Measurements from ENCODE around the gene NAA16.

GRCh38 chr13:41388143-41388881 is 77.2 kb downstream of the NAA16 start:
- TF ChIP-seq CTCF (IDR thresholded peaks at IDR 0.05) (no peak), POLR2A (IDR thresholded peaks at IDR 0.05) (no peak)

Data from body of pancreas (tissue), 4 donors.